Measurements from ENCODE around the gene SPANXA2.
"Not testable (repeated sequence)": the region's sequence is repeated elsewhere in the genome, so short reads cannot be mapped to it uniquely, and the experiment has no call there.

The SPANXA2 gene

DNA sequence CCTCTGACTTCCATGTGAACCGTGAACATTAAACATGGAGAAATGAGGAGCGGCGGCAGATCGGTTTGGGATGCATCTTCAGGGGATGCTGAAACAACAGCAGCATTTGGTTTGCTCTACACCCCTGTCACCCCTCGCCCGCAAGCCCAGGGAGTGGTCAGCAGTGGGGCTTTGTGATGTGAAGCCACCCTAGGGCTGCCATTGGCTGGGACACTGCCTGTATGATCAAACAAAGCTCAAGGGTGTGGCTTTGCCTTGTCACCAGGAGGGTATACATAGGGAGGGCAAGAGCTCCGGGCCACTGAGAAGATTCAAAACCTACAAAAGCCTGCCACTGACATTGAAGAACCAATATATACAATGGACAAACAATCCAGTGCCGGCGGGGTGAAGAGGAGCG, at the start of gene SPANXA2:
TSS of gene SPANXA2 (plus strand) at position 301 of the 400 bp plus-strand sequence. CDS start at position 361, 60 bp downstream.
- DNase-seq (ENCODE audit: low read depth in 3 of 3, low spot score in 1 of 3), result not testable (repeated sequence)

- DNase-seq (ENCODE audit: low read depth in 3 of 3, low spot score in 1 of 3), result not testable (repeated sequence)
Observed at GRCh38 chrX:141542551-141542950, 47.0 kb upstream of the SPANXA2 start.

DNA sequence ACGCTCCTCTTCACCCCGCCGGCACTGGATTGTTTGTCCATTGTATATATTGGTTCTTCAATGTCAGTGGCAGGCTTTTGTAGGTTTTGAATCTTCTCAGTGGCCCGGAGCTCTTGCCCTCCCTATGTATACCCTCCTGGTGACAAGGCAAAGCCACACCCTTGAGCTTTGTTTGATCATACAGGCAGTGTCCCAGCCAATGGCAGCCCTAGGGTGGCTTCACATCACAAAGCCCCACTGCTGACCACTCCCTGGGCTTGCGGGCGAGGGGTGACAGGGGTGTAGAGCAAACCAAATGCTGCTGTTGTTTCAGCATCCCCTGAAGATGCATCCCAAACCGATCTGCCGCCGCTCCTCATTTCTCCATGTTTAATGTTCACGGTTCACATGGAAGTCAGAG, 4.9 kb upstream of the SPANXA2 start, which contains the start of gene SPANXA1:
TSS of gene SPANXA1 (minus strand) at position 101 of the 400 bp plus-strand sequence. CDS start at position 41, 60 bp downstream.
- not testable (repeated sequence) for DNase-seq (ENCODE audit: low read depth in 3 of 3, low spot score in 1 of 3)

- no peak for DNase-seq (ENCODE audit: low read depth in 3 of 3, low spot score in 1 of 3)
Observed at GRCh38 chrX:141609111-141609510, 19.6 kb downstream of the SPANXA2 start.

DNA sequence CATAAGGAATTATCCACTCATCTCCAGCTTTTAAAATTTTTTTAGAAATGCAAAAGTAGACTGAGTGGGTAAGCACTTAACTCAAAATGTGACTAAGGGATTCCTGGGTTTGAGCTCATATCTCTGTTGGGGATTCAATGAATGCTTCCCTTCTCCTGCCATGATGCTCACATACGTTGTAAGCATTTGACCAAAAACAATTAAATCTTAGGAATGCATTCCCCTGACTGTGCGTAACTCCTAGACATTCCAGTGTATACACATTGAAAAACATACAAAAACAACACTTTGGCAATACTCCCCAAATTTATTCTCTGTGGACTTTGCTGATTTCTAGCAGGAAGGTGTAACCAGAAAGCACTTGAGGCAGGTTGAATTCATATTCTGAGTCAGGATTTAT, 29.8 kb downstream of the SPANXA2 start:
- DNase-seq (ENCODE audit: low read depth in 3 of 3, low spot score in 1 of 3), result no peak

DNA sequence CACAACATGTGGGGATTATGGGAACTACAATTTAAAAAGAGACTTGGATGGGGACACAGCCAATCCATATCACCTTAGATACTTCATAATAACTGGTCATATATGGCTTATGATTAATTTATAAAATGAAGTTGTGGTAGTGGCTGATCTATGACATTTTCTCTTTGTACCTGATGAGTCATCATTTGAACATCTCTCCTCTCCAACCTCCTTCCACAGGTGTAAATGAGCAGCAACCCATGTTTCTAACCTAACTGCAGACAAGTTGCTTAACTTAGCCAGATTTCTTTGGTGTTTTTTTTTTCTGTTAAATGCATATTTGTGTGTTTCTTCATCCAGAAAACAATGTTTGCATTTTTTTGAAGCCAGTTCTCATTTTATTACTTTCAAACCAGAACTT, 42.6 kb downstream of the SPANXA2 start:
- no peak for DNase-seq (ENCODE audit: low read depth in 3 of 3, low spot score in 1 of 3)

DNA sequence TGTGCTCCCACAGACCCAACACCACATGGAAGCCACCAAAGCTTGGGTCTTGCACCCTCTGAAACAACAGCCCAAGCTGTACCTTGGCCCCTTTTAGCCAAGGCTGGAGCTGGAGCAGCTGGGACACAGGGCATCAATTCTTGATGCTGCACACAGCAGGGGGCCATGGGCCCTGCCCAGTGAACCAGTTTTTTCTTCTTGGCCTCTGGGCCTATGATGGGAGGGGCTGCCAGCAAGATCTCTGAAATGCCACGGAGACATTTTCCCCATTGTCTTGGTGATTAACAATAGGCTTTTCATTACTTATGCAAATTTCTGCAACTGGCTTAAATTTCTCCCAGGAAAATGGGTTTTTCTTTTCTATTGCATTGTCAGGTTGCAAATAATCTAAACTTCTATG, 49.0 kb downstream of the SPANXA2 start:
- DNase-seq (ENCODE audit: low read depth in 3 of 3, low spot score in 1 of 3), result no peak
